Fibroblast of pulmonary artery (primary cell): ENCODE data around the gene ASB18.

ENCODE experiments used
- DNase-seq: peaks from one replicate; pipeline ENCODE4 v3.0.0-alpha.2; 2010; ENCODE audit warnings: low read depth
- H3K4me3 ChIP-seq: replicated peaks from 2 replicates; pipeline ENCODE4 v1.5.1; 2011; ENCODE audit warnings: low read depth, mild to moderate bottlenecking, control low read depth, low read length, moderate library complexity
- TF ChIP-seq, protein P1 (sequence below): IDR thresholded peaks from 2 replicates; pipeline ENCODE4 v1.5.1; 2011; ENCODE audit warnings: mild to moderate bottlenecking, control low read depth, low read length, inconsistent platforms; ENCODE audit errors: missing control alignments

Gene ASB18

DNA sequence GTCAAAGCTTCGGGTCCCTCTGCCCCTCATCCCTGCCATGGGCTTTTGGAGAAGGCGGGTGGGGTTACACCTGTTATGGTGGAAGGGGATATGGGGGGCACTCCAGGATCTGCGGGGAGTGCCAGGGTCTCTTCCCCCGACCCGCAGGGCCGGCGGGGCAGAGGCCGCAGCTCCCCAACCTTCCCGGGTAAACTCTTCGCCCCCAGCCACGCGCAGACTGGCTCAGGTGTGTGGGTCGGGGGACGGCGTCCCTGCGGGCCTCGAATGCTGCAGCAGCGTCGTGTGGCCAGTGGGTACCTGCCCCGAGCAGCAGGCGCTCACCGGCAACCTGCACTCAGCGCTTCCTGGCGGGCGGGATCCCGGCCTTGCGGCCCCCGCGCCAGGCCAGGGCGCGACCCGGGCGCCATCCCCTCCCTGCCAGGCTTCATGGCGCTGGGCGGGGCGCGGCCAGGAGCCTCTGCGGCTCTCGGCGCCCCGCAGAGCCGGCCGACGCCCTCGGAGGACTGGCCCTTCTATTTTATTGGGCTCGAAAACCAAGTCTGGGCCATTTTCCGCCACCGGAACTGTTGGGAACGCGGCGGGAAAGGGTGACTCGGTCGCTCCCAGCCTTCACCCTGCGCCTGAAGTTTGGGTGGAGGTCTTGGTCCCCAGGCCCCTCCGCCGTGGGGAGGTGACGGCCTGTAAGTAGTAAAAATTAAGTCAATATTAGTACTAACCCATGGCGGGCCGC, 100.6 kb downstream of the ASB18 start:
- peak overlapping the region; percentile 37 for H3K4me3 ChIP-seq
- TF ChIP-seq, protein P1, sequence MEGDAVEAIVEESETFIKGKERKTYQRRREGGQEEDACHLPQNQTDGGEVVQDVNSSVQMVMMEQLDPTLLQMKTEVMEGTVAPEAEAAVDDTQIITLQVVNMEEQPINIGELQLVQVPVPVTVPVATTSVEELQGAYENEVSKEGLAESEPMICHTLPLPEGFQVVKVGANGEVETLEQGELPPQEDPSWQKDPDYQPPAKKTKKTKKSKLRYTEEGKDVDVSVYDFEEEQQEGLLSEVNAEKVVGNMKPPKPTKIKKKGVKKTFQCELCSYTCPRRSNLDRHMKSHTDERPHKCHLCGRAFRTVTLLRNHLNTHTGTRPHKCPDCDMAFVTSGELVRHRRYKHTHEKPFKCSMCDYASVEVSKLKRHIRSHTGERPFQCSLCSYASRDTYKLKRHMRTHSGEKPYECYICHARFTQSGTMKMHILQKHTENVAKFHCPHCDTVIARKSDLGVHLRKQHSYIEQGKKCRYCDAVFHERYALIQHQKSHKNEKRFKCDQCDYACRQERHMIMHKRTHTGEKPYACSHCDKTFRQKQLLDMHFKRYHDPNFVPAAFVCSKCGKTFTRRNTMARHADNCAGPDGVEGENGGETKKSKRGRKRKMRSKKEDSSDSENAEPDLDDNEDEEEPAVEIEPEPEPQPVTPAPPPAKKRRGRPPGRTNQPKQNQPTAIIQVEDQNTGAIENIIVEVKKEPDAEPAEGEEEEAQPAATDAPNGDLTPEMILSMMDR: no peak
- DNase-seq: no peak

DNA sequence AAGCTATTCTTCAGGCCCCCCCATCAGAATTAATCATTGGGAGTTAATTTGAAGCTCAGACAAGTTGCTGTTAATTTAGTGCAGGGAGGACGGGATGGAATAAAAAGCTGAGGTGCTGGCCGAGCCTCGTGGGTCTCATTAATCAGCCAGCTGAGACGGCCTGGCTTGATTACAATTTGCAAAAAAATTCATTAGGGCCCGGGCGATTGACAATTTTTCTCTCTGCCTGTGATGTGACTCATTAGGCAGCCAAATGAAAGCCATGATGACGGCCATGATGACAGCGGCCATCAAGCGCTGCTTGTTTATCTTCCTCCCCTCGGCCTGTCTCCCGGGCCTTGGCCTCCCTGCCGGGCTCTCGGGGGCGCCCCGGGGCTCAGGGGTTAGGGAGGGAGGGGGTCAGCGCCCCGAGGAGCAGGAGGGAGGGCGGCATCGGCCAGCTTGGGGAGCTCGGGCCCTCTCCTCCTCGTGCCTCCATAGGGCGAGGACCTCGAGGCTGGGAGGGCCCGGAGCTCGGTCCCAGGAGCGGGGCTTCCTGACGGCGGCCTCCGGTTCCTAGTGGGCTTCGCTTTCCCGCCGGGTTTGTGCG, 101.2 kb downstream of the ASB18 start:
- DNase-seq: no peak
- H3K4me3 ChIP-seq: no peak overlapping the region

DNA sequence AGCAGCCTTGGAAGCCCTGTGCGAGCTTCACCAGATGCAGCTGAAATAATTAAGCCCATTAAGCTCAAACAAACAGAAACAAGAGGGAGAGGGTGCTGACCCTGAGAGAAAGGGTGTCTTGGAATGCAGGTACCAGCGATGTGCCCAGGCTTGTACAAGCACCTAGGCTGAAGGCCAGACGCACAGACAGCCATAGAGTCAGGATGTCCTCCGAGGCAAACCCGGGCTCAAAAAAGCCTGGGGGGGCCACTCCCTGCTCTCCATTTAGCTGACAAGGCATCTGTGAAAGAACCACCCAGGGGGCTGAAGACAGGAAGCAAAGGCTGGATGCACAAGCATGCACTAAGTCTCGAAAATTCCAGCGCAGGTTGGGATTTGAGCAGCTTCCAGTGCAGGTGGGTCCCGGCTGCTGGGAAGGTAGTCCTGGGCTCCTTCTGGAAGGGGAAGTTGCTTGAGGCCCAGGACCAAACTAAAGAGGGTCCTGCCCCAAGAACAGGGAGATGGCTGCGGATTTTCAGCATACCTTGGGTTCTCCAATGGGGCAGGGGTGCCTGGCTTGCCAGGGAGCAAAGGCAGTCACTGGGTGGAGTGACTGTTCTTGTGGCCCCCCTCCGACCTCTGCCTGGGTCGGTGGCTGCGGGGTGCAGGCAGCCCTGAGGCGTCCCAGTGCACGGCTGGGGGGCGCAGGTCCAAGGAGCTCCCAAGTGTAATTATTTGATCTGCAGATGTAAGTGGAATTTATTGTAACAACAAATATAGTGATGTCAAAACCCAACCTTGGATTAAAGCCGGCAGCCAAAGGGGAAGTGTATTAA, 102.0 kb downstream of the ASB18 start:
- no peak overlapping the region for H3K4me3 ChIP-seq
- TF ChIP-seq, protein P1: no peak
- DNase-seq: no peak

More for the DNA sequence above, 101.2 kb downstream of the ASB18 start:
- TF ChIP-seq, protein P1: no peak

DNA sequence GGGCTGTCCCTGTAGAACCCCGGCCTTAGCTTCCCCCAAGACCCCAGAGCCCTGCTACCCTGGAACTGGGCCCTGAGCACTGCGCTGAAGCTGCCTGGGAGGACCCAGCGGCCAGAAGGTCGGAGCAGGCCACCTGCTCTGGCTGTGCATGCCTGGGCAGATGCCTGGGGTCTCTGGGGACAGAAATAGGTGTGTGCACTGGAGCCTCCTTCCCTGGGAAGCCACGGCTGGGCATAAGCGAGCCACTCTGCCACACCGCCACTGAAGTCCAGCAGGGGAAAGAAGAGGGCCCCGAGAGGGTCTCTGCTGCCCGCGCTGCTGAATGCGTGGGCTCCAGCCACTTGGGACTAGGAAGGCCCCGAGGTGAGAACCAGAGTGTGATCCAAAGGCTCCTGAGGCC, 102.7 kb downstream of the ASB18 start:
- H3K4me3 ChIP-seq: no peak overlapping the region
- TF ChIP-seq, protein P1: no peak
- no peak for DNase-seq

DNA sequence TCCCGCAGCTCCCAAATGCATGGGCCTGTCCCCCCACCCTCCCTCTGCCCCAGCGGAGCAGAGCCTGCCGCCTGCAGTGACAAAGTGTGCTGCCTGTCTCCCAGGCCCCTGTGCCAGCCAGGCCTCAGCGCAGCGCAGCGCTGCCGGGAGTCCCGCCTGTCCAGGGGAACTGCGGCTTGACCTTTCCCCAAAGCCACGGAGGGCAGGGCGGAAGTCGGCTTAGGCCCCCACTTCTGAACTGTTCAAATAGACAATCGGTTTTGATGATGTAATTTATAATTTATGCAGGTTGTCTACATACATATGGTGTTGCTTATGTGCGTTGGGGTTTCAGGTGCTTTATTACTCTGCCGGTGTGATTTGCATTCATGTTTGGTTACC, 103.1 kb downstream of the ASB18 start:
- no peak overlapping the region for H3K4me3 ChIP-seq
- TF ChIP-seq, protein P1: no peak
- DNase-seq: no peak

DNA sequence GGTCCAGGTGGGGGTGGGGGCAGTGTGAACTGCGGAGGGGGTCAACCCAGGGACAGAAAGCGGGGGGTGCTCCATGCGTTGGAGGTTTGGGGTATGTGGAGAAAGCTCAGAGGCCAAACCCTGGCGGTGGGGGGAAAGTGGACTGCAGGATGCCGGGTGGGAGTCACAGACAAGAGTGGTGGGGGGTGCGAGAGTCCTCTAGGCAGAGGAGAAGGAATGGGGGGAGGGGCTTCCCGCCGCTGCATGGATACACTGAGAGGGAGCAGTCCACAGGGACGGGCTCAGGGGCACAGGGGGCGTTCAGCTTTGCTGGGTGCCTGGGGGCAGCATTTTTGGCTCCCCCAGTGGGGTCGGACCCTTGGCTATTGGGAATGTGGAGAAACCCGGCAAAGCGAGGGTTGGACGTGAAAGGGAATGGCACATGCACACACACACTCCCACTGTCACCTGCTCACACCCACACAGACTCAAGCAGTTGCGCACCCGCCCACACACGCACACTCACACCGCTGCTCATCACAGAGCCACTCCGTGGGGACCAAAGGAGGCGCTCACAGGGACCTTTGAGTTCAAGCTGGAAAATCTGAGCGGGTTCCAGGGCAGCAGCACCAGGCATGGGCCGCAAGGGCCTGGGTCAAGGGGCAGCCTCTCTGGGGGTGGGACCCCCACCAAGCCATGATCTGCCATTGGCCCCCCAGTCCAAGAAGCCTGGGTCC, 103.7 kb downstream of the ASB18 start:
- no peak for DNase-seq
- TF ChIP-seq, protein P1: no peak
- no peak overlapping the region for H3K4me3 ChIP-seq
